Left kidney (tissue), 2 donors: ENCODE measurements around the gene ALDH1A3. TPM values are rescaled to one million over a fixed set of nuclear protein-coding genes. Genes with fewer than 3 reads are reported as not detected.

Experiments
- DNase-seq: peaks from one replicate; pipeline ENCODE4 v3.0.0-alpha.2; 2013
- polyA plus RNA-seq: library from polyadenylated mRNA; unstranded; fragments of 120-200 nt; gene quantifications from one replicate; pipeline ENCODE4 v1.2.1, GENCODE V29; 2013; ENCODE audit not compliant: insufficient read length

ALDH1A3 gene
- polyA plus RNA-seq, 1 donor, result 5.7 TPM

GRCh38 chr15:100901702-100902435, 22.2 kb downstream of the ALDH1A3 start:
- DNase-seq, result no peak

DNA sequence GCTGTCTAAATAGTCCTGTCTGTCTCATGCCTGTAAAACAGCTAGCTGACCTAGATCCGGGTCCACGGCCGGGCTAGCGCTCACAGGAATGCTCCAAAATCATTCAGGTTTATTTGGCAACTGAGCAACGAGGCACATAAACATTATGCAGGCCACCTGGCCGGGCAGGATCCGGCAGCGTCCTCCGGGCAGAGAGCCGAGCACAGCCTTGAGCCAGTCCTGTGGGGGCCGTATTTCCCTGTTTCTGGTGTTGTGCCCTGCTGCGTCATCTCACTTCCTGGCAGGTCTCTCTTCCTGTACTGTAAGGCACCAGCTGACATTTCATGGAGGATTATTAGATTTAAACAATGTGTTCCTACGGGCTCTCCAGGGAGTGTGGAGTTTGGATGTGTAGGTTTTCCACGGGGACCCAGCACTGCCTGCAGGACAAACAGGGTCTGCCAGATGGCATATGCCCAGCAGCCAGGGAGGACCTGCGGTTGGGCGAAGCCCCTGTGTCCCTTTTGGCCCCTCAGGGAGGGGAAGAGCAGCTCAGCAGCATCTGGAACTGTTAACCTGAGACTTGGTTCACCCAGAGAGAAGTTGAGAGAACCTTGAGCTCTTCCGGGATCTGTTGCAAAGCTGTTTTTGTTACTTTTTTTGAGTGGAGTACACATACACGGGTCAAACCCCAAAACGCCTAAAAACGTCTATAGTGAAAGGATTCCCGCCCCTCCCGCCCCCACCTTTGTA, 23.0 kb downstream of the ALDH1A3 start:
- DNase-seq, result peak; percentile 72

DNA sequence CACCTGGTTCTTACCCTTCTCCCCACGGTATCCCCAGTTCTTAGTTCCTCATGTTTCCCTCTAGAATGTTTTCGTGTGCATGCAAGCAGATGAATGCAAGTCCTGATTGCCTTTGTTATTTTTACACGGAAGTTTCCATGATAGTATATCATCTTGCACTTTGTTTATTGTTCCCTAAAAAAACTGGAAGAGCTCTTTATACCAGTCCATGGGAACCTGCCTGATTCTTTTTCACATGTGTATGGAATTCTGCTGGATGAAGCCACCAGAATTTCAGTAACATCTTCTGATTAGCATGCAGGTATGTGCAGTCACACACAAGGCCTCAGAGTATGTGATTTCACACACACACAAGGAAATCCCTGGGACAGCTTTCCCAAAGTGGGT, 23.5 kb downstream of the ALDH1A3 start:
- no peak for DNase-seq

DNA sequence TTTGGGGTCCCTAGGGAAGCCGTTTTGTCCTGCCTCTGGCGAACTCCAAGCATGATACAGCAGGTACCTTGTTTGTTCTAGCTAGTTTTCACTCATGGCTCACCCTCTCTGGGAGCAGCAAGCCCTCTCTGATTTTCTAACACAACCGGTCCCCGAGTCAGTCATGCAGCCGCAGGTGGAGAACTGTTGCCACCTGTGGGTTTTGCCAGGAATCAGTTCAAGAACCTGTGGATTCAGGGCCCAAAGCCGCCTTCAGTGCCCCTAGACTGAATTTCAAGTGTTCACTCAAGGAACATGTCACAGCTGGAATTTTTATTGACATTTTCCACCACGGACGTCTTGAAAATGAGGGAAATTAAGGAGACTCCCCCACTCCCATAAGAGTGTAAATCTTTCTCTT, 26.2 kb downstream of the ALDH1A3 start:
- DNase-seq, result no peak

DNA sequence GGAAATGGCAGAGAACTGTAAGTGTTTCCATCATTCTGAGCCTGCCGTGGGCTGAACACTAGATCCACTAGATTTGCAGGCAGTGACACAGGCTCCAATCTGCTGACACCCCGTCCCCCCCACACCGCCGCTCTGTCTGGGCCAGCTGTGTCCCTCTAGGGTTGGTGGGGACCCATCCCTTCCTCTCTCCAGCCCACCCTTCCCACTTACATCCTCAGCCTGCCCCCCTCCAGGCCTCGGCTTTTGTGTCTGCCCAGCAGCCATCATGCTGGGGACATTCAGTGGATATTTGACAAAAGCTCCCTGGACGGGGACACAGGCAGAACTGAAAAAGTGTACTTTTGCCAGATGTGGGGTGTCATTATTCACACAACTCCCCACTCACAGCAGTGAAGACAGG, 28.8 kb downstream of the ALDH1A3 start:
- DNase-seq, result no peak

DNA sequence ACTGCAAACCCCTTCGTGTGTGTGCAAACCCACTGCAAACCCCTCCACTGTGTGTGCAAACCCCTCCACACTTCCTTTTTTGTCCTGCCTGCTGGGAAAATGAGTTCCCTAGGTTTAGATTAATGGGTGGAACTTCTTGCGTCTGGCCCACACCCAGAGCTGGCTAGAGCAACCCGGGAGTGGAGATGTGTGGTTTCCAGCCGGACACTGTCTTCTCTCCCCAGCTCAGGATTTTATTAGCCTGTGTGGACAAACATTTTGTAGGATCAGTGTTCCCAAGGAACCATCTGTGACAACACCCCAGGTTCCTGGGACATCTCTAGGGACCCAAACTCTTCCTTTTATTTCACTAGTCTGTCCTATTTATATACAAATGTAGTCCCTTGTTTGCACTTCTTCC, 29.9 kb downstream of the ALDH1A3 start:
- no peak for DNase-seq

DNA sequence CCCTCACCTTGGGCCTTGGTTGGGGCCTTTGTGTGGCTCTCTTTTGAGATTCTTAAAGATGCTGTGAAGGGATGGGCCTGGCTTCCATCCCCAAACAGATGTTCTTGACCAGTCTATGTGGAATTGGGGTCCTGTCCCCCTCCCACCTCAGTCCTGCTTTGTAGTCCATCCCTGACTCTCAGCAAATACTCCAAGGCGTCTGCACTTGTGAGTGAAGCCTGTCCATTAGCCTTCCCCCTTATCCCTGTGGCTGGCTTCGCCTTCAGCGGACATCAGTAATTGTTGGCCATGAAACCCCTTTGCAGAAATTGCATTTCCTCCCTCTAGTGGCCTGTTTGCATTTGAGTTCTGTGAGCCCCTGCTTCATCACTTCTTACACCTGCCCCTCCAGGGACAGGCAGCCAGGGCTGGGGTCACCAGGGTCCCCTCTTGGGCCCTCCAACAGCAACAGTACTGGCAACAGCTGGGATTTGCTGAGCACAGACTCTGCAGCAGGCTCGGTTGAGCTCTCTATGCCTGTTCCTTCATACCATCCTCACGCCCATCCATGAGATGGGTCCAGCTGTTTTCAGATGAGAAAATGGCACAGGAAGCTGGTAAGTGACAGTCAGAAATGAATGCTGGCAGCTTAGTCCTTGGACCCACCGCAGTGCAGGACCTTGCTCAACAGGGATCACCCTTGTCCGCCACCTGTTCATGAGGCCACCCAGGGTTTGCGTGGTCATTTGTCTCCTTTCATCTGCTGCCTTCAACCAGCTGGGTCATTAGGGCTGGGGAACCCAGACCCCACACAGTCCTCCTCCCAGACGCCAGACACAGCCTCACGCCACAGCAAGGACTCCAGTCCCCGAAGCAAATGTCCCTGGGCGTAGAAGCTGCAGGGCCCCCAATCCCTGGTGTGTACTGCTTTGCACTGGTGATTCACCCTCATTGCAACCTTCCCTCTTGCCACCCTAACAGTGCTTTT, 30.6 kb downstream of the ALDH1A3 start:
- DNase-seq, result no peak

DNA sequence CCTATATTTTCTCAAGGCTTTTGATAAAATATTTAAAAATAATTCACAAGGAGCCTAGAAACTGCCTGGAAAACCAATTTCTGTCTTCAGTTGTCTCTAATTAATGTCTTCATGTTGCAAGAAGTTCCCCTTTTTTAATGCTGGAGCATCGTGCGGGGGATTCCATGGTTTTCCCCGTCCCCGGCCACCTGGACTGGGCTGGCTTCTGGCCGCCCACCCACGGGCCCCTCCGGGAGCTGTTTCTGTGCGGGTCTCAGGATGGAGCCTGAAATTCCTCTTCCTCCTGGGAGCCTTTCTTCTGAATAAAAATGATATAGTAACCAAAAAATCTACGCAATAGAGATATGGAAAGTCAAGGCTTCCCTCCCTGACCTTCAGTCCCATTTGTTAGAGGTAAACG, 31.5 kb downstream of the ALDH1A3 start:
- DNase-seq, result no peak

- DNase-seq, result no peak
Observed at GRCh38 chr15:100913961-100914360, 34.3 kb downstream of the ALDH1A3 start.

GRCh38 chr15:100914876-100915275, 35.2 kb downstream of the ALDH1A3 start:
- no peak for DNase-seq

DNA sequence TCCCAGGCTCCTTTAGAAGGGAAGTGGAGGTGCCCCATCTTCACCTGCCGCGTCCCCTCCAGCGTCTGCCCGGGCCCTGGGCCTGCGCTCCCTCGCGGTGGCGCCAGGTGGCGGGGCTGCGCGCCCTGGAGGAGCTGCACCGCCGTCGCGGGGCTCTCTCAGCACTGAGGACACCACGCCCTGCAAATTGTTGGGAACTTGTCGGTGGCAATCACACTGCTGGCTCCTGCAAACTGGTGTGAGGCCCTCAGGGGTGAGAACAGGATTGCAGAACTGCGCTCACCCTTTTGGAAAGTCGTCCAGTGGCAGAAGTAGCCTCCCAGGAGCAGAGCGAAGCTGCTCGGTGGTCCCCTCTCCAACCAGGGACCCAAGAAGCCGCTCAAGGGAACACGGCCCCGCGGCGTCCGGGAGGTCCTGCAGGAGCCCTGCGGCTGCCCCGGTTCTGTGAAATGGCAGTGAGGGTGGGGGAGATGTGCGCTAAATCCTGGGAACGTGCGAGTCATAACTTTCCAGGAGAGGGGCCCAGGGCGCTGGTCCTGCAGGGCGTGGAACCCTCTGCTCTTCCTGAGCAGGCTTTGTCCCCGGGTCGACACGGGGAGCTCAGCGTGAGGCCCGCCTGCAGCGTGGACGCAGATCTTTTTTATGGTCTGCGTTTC, 38.5 kb downstream of the ALDH1A3 start:
- DNase-seq, result peak; percentile 61

DNA sequence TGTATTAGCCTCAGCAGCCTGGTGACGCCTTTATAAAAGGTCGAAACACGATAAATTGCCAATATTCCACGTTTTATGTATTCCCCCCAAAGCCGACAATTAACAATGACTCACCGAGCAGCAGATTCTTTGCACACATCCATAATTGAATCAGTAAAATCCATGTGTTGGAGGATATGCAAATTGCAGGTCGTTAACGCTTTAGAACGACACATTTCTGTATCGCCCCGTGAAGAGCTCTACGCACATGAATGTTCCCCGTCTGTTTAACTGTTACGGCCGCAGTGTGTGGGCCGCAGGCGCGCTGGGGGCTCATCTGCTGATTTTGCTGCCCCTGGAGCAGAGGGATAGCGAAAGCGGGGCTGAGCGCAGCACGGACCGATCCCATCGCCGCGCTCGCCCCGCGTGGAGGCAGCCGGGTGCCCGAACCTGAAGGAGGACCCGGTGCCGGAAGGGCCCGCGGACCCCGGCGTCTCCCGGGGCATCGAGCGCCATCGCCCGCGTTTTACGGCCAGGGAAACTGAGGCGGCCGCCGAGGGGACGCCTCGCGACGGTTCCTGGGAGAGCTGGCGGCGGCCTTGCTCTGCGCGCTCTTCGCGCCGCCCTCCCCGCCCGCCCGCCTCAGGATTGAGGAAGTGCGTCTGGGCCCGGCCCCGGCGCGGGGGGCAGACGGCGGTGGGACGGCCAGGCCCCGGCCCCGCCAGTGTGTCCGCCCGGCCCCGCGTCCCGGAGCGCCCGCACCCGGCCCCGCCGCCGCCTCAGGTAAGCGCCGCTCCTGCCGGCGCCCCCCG, 39.3 kb downstream of the ALDH1A3 start, which contains the start of gene LRRK1:
Gene LRRK1, plus strand, starts transcription at position 668 of the 791 bp plus-strand sequence. CDS start 5,276 bp downstream, outside the sequence.
- DNase-seq, result no peak

DNA sequence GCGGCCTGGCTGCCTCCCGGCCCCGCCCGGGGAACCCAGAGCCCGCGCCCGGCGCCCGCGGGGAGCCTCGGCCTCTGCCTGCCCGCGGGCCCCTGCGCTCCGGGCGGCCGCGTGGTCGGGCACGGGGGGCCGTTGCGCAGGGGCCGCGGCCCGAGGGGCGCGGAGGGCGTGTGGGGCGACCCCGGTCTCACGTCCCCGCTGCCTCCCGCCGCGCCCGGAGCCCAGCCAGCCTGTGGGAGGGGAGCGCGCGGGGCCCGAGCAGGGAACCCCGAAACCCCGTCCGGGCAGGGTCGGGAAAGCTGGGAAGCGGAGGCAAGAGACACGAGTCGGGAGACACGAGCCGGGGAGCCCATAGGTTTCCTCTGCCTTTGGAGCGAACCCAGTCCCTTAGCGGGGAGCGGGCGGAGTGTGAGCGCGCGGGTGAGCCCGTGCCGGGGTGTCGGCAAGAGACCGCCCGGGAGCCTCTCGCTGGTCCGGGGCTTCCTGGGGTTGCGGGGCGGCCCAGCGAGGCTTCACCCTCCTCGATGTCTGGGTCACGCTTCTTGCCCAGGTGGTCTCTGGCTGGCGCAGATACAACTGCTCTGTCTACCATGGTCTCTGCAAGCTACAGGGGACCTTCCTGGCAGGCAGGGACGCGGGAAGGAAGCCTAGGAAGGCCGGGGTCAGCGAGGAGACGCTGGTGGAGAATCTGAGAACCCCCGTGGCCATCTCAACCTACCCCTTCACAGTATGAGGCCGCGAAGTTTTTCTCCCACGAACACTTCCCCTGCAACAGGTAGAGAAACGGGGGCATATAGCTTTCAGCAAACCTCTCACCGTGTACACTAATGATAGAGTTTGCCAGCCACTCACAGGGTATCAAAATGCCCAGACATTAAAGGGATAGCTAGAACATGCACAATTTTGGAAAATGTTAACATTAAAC, 40.1 kb downstream of the ALDH1A3 start:
- DNase-seq, result no peak

DNA sequence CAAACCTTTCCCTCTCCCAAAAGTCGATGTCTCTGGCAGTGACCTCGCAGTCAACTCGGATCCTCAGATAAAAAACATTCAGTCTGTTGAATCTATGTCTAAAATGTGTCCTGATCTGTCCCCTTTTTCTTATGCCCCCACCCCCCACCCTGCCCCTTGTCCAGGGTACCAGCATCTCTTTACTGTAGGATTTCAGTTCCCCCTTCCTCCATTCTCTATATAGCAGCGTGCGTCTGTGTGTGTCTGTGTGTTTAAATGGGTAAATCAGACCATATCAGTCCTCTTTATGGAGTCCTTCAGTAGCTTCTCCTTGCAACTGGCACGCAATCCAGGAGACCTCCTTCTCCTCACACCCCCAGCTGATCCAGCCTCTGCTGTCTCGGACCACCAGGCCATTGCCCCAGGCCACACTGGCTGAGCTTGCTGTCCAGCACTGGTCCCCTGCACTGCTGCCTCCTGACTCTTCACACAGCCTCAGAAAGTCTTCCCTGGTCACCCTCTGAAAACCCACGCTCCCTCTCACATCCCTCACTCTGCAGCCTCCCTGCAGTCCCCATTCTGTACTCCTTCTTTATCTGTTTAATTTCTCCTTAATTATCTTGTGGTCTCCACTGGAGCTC, 41.0 kb downstream of the ALDH1A3 start:
- no peak for DNase-seq

DNA sequence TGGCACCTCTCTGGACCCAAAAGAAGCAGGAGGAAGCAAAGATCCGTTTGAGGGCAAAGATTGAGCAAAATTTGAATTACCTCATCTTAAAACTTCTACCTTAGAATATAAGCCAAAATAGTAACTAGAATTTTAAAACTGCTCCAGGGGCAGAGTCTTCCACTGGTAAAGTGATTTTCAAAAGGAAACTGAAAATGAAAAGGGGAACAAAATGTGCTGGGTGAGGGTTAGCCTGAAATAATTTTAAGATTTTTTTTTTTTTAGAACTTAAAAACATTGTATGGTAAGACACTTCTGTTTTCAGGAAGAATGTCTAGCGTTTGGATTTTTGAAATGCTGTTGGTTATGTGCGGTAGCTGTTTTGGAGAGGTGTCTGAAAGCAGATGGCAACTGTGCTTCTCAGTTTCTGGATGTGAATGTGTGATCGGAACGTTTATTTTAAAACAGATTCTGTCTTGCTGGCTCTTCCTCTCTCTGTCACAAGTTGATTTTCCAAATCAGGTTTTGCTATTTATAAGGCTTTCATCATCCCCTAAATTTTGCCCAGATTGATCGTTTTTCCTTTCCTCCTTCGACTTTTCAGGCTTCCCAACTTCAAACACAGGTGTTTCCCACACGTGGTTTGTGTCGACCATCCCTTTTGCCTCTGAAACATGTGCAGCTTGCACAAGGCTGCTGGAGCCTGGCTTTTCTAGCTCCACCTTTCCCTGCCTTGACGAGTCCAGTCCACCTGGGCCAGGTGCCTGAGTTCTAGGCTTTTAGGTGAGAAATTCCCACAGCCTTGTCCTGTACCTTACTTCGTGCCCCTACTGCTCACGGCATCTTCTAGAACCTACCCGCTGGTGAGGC, 42.8 kb downstream of the ALDH1A3 start:
- DNase-seq, result no peak

GRCh38 chr15:100923076-100923475, 43.4 kb downstream of the ALDH1A3 start:
- no peak for DNase-seq

- no peak for DNase-seq
Observed at GRCh38 chr15:100923902-100924301, 44.3 kb downstream of the ALDH1A3 start.

GRCh38 chr15:100924436-100924835, 44.8 kb downstream of the ALDH1A3 start:
- no peak for DNase-seq
